ENCODE data around the gene GGTLC2.

DNA sequence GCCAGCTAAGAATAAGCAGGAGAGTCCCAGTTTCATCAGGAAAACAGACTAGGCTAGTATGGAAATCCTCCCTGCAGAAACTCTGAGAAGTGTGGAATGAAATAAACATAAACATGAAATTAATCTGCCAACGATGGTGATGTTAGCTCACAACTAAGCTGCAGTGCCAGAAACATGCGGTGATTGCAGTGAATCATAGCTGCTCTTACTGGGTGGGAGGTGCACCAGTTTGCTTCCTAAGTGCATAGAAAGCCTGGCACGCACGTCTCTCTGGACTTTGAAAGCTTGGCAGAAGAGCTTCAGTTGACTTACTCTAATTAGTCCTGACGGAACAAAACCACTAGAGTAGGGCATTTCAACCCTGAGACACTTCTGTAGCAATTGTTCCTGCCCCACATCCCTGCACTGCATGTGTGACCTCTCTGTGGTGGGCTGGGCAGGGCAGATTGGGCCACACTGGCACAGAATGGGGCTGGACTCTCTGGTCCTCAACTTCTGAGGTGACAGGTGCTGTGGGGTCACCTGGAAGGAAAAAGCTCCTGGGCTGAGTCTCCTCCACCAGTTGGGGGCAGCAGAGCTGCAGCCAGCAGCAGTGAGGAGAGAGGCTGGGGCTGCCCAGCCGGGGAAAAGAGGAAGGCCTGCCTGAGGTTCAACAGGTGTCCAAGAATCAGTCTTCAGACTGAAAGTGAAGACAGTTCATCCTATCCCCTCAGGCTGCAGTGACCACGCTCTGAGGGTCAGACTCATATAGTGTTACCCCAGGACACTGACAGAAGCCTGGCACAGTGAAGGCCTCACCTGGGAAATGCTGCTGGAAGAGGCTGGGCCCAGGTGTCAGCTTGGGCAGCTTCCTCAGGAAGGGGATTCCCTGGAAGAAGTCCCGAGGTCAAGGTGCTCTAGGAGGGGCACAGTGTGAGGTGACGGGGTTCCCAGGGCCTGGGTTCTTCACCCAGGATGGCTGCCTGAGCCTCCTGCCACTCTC, 40.5 kb downstream of the GGTLC2 start:
- TF ChIP-seq, protein P1, sequence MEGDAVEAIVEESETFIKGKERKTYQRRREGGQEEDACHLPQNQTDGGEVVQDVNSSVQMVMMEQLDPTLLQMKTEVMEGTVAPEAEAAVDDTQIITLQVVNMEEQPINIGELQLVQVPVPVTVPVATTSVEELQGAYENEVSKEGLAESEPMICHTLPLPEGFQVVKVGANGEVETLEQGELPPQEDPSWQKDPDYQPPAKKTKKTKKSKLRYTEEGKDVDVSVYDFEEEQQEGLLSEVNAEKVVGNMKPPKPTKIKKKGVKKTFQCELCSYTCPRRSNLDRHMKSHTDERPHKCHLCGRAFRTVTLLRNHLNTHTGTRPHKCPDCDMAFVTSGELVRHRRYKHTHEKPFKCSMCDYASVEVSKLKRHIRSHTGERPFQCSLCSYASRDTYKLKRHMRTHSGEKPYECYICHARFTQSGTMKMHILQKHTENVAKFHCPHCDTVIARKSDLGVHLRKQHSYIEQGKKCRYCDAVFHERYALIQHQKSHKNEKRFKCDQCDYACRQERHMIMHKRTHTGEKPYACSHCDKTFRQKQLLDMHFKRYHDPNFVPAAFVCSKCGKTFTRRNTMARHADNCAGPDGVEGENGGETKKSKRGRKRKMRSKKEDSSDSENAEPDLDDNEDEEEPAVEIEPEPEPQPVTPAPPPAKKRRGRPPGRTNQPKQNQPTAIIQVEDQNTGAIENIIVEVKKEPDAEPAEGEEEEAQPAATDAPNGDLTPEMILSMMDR (conservative IDR thresholded peaks at IDR 0.05; ENCODE audit: low read depth, low read length) = peak; percentile 53
- TF ChIP-seq EZH2 (IDR thresholded peaks at IDR 0.05; ENCODE audit: borderline replicate concordance, low read depth, low read length, poor library complexity, severe bottlenecking) = no peak

All from A673 (cell line).